Immature natural killer cell (primary cell): ENCODE results near the gene C1D. TPM values are rescaled to one million over a fixed set of nuclear protein-coding genes. Genes with fewer than 3 reads are reported as not detected.
A peak's percentile ranks its signal among the peaks of the same experiment; 100 is the strongest.
"Not testable (repeated sequence)": the region's sequence is repeated elsewhere in the genome, so short reads cannot be mapped to it uniquely, and the experiment has no call there.

Experiments used
- DNase-seq, 3 donors: peaks; one replicate each; pipeline ENCODE4 v3.0.0; 2022; ENCODE audit warnings: mixed read lengths in 1 of 3
- H3K27ac Mint-ChIP-seq, 6 donors: one replicate each; pipeline ENCODE4 v1.8.0; 2020; ENCODE audit warnings: mixed read lengths in 6 of 6, mild to moderate bottlenecking in 5 of 6, inconsistent platforms in 4 of 6, moderate library complexity in 3 of 6
- H3K27me3 Mint-ChIP-seq, 3 donors: one replicate each; pipeline ENCODE4 v1.8.0; 2020 to 2021; ENCODE audit warnings: low read depth in 3 of 3, mild to moderate bottlenecking in 3 of 3, mixed read lengths in 3 of 3, moderate library complexity in 3 of 3, inconsistent platforms in 1 of 3
- H3K36me3 Mint-ChIP-seq, 3 donors: one replicate each; pipeline ENCODE4 v1.8.0; 2020; ENCODE audit warnings: mixed read lengths in 3 of 3, inconsistent platforms in 2 of 3, mild to moderate bottlenecking in 2 of 3
- H3K4me1 Mint-ChIP-seq, 2 donors: one replicate each; pipeline ENCODE4 v1.8.0; 2020; ENCODE audit warnings: inconsistent platforms in 2 of 2, mild to moderate bottlenecking in 2 of 2, mixed read lengths in 2 of 2, moderate library complexity in 1 of 2
- H3K4me3 Mint-ChIP-seq, 5 donors: one replicate each; pipeline ENCODE4 v1.8.0; 2020; ENCODE audit warnings: mild to moderate bottlenecking in 5 of 5, mixed read lengths in 5 of 5, inconsistent platforms in 3 of 5, moderate library complexity in 3 of 5
- H3K9me3 Mint-ChIP-seq, 6 donors: one replicate each; pipeline ENCODE4 v1.8.0; 2020; ENCODE audit warnings: mild to moderate bottlenecking in 6 of 6, mixed read lengths in 6 of 6, inconsistent platforms in 4 of 6, moderate library complexity in 3 of 6
- polyA plus RNA-seq, 3 donors: library from polyadenylated mRNA; unstranded; fragments of 300-500 nt; fragmentation: Illumina TruSeq; gene quantifications; one replicate each; pipeline ENCODE4 v1.2.3, GENCODE V29; 2021

Gene C1D
- polyA plus RNA-seq, 3 donors from 2014 or later, result 5.1 to 48.6 (median 32.2) TPM

DNA sequence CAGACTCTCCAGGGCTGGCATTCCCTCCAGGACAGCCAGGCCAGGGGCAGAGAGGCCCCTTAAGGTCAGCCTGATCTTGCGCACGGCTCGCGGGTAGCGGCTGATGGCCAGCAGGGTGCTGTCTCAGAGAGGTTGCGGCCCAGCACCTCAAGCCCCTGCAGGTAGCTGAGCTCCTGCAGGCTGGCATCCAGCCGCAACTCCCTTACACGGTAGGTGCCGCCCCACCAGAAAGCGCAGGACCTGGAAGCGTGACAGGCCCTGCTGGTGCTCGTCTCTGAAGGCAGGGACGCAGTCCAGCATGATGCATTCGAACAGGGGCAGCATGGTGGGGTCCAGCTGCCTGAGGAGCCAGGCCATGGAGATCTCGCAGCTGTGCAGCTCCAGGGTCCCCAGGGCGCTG, 38.9 kb downstream of the C1D start:
- H3K9me3 Mint-ChIP-seq, result peaks cover 0 to 2% (median 0%) of the 10 kb centered on the region in 6 donors
- no peak overlapping the region for H3K27ac Mint-ChIP-seq
- H3K36me3 Mint-ChIP-seq, result no peaks in the 10 kb centered on the region
- DNase-seq, result no peak
- H3K4me3 Mint-ChIP-seq, result no peak overlapping the region
- H3K27me3 Mint-ChIP-seq, result peaks cover 11 to 13% (median 12%) of the 10 kb centered on the region in 3 donors
- H3K4me1 Mint-ChIP-seq, result no peaks in the 10 kb centered on the region

DNA sequence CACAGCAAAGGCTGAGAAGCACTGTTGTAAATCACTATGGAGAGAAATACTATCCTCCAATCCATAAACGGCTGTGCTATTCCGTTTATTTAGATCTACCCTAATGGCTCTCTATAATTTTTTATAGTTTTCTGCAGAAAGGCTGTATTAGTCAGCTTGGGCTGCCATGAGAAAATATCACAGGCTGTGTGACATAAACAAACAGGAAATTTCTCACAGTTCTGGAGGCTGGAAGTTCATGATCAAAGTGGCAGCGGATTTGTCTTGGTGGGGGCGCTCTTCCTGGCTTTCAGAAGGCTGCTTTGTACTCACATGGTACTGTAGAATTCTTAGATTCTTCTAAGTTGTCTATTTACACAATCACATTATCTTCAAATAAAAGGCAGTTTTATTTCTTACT, 44.1 kb downstream of the C1D start:
- Mint-ChIP-seq H3K4me1 (no peaks in the 10 kb centered on the region), H3K9me3 (peaks cover 0 to 2% (median 0%) of the 10 kb centered on the region in 6 donors), H3K4me3 (no peak overlapping the region), H3K36me3 (no peaks in the 10 kb centered on the region), H3K27me3 (peaks cover 11 to 16% (median 15%) of the 10 kb centered on the region in 3 donors), H3K27ac (no peak overlapping the region)
- no peak for DNase-seq

DNA sequence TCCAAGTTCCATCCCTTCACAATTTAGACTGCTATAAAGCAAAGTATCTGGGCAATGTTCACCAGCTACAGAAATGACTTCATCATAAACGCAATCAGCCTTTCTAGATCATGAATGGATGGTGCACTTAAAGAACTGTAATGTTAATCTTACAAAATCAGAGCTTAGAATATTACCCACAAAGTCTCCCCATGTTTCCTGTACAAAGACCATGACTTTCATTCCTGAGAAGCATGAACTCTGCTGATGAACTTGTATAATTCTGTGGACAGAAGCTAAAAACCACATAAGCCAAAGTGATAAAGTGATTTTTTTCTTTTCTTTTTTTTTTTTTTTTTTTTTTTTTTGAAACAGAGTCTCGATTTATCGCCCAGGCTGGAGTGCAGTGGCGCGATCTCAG, 53.3 kb downstream of the C1D start:
- H3K4me3 Mint-ChIP-seq, result no peak overlapping the region
- DNase-seq, result peak in 2 of 3 donors; percentile 18 to 50
- peaks cover 14 to 58% (median 27%) of the 10 kb centered on the region in 3 donors for H3K27me3 Mint-ChIP-seq
- peaks cover 5 to 8% of the 10 kb centered on the region in 2 donors for H3K4me1 Mint-ChIP-seq
- peaks cover 0 to 6% (median 0%) of the 10 kb centered on the region in 6 donors for H3K9me3 Mint-ChIP-seq
- no peaks in the 10 kb centered on the region for H3K36me3 Mint-ChIP-seq
- no peak overlapping the region for H3K27ac Mint-ChIP-seq

DNA sequence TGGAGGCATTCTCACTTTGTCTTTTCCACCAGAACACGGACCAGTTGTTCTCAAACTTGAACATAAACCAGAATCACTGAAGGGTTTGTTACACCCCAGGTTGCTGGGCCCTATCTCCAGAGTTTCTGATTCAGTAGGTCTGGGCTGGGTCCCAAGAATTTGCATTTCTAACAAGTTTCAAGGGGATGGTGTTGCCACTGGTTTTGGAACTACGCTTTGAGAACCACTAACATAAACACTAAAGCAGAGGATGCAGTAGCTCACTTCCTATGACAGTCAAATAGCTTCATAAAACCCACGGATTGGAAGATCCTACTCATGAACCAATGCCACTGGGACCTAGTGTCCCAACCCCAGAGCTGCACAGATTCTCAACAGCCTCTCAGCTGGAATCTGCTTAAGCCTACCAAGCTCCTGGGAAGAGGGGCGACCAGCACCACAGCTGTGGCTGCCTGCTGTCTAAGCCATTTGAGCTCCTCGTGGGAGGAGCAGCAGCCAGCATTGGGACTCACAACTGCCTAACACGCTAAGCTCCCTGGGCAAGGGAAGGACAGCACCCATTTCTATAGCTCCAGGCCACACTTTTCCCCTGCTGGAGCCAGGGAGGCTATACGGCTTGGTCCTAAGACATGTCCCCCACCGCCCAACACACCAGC, 62.5 kb downstream of the C1D start:
- Mint-ChIP-seq H3K36me3 (peaks cover 0 to 7% (median 0%) of the 10 kb centered on the region in 3 donors), H3K9me3 (peaks cover 0 to 3% (median 0%) of the 10 kb centered on the region in 6 donors), H3K4me3 (no peak overlapping the region), H3K27ac (no peak overlapping the region), H3K4me1 (no peaks in the 10 kb centered on the region), H3K27me3 (peaks cover 13 to 42% (median 18%) of the 10 kb centered on the region in 3 donors)
- DNase-seq, result no peak

DNA sequence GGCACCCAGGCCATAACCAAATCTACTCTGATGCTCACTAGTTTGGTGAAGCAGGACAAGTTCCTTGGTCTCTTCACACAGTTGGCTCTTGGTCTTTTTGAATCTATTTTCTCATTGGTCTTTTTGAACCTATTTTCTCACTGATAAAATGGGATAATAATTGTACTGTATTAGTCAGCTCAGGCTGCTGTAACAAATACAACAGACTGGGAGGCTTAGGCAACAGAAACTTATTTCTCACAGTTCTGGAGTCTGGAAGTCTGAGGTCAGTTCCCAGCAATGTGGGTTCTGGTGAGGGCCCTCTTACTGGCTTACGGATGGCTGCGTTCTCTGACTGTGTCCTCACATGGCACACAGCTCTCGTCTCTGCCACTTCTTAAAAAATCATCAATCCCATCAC, 63.5 kb downstream of the C1D start:
- Mint-ChIP-seq H3K9me3 (peaks cover 0 to 1% (median 0%) of the 10 kb centered on the region in 6 donors), H3K36me3 (peaks cover 0 to 7% (median 0%) of the 10 kb centered on the region in 3 donors), H3K27me3 (peaks cover 11 to 33% (median 13%) of the 10 kb centered on the region in 3 donors), H3K4me3 (no peak overlapping the region), H3K27ac (no peak overlapping the region), H3K4me1 (no peaks in the 10 kb centered on the region)
- DNase-seq, result no peak

DNA sequence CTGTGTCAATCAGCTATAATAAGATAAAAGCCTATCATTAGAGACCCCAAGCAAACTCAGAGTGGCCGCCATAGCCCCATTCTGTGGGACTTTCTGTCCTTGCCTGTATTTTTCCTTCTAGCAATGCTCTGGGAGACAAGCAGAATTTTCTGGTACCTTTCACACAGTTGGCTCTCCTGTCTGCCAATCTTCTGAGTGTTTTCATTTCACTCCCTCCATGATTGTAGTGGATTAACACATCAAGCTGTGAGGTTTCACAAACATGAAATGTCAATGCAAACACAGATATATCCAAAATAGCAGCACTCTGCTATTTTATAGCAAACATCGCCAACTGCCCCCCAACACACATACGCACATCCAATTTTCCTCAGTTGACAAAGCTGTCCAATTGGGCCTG, 64.9 kb downstream of the C1D start:
- no peak overlapping the region for H3K27ac Mint-ChIP-seq
- H3K9me3 Mint-ChIP-seq, result no peaks in the 10 kb centered on the region
- no peak for DNase-seq
- H3K27me3 Mint-ChIP-seq, result peaks cover 6 to 29% (median 7%) of the 10 kb centered on the region in 3 donors
- no peaks in the 10 kb centered on the region for H3K4me1 Mint-ChIP-seq
- peaks cover 0 to 7% (median 0%) of the 10 kb centered on the region in 3 donors for H3K36me3 Mint-ChIP-seq
- H3K4me3 Mint-ChIP-seq, result no peak overlapping the region

DNA sequence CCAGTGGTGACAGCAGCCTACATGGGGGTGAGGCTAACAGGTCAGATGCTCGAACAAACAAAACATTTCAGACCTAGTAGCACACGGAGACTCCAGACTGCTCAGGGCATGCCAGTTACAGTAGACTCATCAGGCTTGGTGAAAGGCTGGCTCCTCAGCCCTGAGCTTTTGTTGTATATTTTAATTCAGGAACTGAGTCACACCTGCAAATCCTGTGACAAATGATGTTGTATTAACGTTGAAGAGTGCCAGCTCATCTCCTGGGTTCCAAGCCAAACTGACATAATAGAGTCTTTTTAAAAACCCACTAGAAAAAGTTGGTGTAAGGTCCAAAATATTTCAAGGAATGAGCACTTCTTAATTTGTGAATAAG, 65.3 kb downstream of the C1D start:
- Mint-ChIP-seq H3K4me3 (no peak overlapping the region), H3K36me3 (peaks cover 0 to 7% (median 0%) of the 10 kb centered on the region in 3 donors), H3K9me3 (no peaks in the 10 kb centered on the region), H3K4me1 (no peaks in the 10 kb centered on the region), H3K27ac (no peak overlapping the region), H3K27me3 (peaks cover 6 to 26% (median 7%) of the 10 kb centered on the region in 3 donors)
- DNase-seq, result no peak

DNA sequence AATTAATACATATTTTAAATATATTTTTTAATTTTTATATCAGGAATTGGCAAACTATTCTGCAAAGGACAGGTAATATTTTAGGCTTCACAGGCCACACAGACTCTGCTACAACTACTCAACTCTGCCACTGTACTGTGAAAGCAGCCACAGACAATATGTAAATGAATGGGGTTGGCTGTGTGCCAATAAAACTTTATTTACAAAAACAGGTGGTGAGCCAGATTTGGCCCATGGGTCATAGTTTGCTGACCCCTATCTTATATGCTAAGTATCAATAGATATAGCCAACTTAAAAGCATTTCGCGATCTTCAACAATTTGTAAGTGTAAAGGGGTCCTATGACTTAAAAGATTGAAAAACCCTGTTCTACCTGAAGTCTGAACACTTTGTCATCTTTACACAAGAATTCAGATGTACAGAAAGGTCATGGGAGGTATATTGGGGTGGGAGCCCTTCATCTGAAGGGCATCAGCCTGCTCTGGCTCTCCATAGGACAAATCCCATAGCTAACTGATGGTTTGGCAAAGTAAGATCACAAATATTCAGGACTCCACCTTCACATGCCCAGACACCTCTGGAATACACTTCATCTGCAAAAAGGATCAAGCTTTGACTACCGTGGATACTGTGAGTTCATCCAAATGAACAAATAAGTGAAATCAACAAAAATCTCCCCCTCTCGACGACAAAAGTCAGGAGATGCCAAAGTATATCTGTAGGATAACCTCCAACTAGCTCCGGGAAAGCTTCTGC, 65.9 kb downstream of the C1D start:
- H3K4me3 Mint-ChIP-seq, result no peak overlapping the region
- H3K27me3 Mint-ChIP-seq, result peaks cover 6 to 22% (median 7%) of the 10 kb centered on the region in 3 donors
- H3K9me3 Mint-ChIP-seq, result no peaks in the 10 kb centered on the region
- no peak overlapping the region for H3K27ac Mint-ChIP-seq
- H3K4me1 Mint-ChIP-seq, result no peaks in the 10 kb centered on the region
- H3K36me3 Mint-ChIP-seq, result peaks cover 0 to 7% (median 0%) of the 10 kb centered on the region in 3 donors
- DNase-seq, result no peak

DNA sequence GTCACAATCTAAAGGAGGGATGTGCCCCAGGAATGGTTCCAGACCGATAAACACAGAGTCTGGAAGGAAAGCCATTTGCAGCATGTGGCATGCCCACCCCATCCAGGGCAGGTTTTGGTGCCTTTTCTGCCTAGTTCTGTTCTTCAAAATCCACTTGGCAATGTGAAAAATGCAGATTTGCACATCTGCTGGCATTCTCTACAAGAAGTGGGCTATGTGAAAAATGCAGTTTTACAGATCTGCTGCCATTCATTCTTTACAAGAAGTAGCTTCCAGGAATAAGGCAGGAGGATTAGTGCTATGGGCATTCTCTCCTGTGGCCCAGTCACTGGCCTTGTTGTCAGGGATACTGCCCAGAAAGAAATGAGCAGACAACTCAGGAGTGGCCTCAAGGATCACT, 68.1 kb downstream of the C1D start:
- Mint-ChIP-seq H3K9me3 (no peaks in the 10 kb centered on the region), H3K36me3 (no peaks in the 10 kb centered on the region), H3K27me3 (peaks cover 4 to 18% (median 11%) of the 10 kb centered on the region in 3 donors)

DNA sequence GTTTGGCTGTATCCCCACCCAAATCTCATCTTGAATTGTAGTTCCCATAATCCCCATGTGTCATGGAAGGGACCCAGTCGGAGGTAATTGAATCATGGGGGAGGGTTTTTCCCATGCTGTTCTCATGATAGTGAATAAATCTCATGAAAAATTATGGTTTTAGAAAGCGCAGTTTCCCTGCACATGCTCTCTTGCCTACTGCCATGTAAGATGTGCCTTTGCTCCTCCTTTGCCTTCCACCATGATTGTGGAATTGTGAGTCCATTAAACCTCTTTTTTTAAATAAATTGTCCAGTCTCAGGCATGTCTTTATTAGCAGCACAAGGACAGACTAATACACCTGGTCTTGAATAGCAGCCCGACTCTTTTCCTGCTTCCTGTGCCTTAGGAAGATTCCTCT, 68.7 kb downstream of the C1D start:
- H3K9me3 Mint-ChIP-seq, H3K4me3 Mint-ChIP-seq, DNase-seq, H3K27ac Mint-ChIP-seq, H3K4me1 Mint-ChIP-seq, H3K36me3 Mint-ChIP-seq: not testable (repeated sequence)
- H3K27me3 Mint-ChIP-seq, result peaks cover 4 to 18% (median 11%) of the 10 kb centered on the region in 3 donors

More for the DNA sequence above, 68.1 kb downstream of the C1D start:
- Mint-ChIP-seq H3K4me3 (no peak overlapping the region), H3K27ac (no peak overlapping the region), H3K4me1 (no peaks in the 10 kb centered on the region)
- DNase-seq, result no peak

DNA sequence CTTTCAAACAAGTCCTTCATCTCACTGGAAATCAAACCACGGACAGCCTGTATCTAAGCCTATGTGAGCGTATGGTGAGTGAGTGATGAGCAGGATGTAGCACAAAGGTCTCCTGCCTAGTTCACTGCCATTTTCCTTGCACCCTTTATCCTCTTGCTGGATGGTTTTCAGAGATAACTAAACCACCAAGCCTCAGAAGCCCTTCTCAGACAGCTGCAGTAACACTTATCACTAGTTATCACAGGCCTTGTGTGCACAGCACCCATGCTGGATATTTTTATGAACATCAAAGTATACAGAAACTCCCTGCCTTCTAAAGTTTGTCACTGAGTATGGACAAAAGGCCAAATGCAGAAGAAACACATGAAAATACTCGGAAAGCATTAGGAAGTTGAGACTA, 69.5 kb downstream of the C1D start:
- no peak overlapping the region for H3K27ac Mint-ChIP-seq
- H3K36me3 Mint-ChIP-seq, result no peaks in the 10 kb centered on the region
- H3K9me3 Mint-ChIP-seq, result no peaks in the 10 kb centered on the region
- no peak for DNase-seq
- peaks cover 2 to 13% (median 10%) of the 10 kb centered on the region in 3 donors for H3K27me3 Mint-ChIP-seq
- H3K4me3 Mint-ChIP-seq, result no peak overlapping the region
- H3K4me1 Mint-ChIP-seq, result no peaks in the 10 kb centered on the region

DNA sequence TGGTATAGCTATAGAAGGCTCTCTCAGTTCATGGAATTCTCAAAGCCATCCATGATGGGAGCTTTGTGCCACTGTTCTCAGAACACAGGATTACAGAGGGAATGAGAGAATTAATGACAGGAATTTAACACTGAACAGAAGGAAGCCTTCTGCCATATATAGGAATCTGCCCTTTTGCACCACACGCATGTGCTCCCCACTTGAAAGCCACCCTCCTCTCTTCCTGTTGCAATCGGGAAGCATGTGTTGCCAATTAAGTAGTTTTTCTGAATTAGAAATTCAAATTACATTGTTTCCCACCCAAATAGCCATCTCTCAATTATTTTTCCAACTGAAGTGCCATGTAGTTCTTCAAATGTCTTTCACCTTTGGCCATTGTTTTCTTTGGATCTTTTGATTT, 71.3 kb downstream of the C1D start:
- DNase-seq, result no peak
- peaks cover 2 to 10% (median 7%) of the 10 kb centered on the region in 3 donors for H3K27me3 Mint-ChIP-seq
- no peak overlapping the region for H3K4me3 Mint-ChIP-seq

More for the DNA sequence above, 71.3 kb downstream of the C1D start:
- Mint-ChIP-seq H3K36me3 (no peaks in the 10 kb centered on the region), H3K4me1 (no peaks in the 10 kb centered on the region), H3K27ac (no peak overlapping the region), H3K9me3 (no peaks in the 10 kb centered on the region)
